NT2/D1 (cell line): ENCODE measurements around the gene FRMPD4.

Source experiments
- SUZ12 ChIP-seq: IDR thresholded peaks from 2 replicates; pipeline ENCODE4 v1.6.1; 2011; ENCODE audit not compliant: insufficient read length, insufficient read depth; ENCODE audit errors: extremely low read depth
- YY1 ChIP-seq: IDR thresholded peaks from 2 replicates; pipeline ENCODE4 v1.6.1; 2011; ENCODE audit not compliant: insufficient read length, insufficient read depth

- TF ChIP-seq YY1 (no peak), SUZ12 (no peak)
Observed at GRCh38 chrX:12301288-12301687, 163.0 kb downstream of the FRMPD4 start.
